Left colon (tissue), 2 donors: ENCODE data around the gene PDHB. TPM values are rescaled to one million over a fixed set of nuclear protein-coding genes. Genes with fewer than 3 reads are reported as not detected.
A peak's percentile ranks its signal among the peaks of the same experiment; 100 is the strongest.
"Not testable (repeated sequence)": the region's sequence is repeated elsewhere in the genome, so short reads cannot be mapped to it uniquely, and the experiment has no call there.

Experiments used
- ATAC-seq: fragments of 200-7000 bp; cut with Tn5 transposase; one replicate; pipeline ENCODE4 v1.9.1; 2020; ENCODE audit warnings: mild to moderate bottlenecking, moderate library complexity
- DNase-seq, 2 donors: peaks; one replicate each; pipeline ENCODE4 v3.0.0-alpha.2; 2020
- intact Hi-C, 2 donors: fragments of 100-400 bp; cut with DNase I in 1 of 2; cut with micrococcal nuclease in 1 of 2; formaldehyde crosslinking; loops; one replicate each; pipeline versions ENCODE4 v1.11.2 to v1.14.0; 2022; cut with DNase I, micrococcal nuclease
- total RNA-seq, 2 donors: library from RNA; stranded (reverse); fragmentation: NEBNext Ultra II Directional; extraction: Animal tissue kit (Norgen Biotek cat#: 25700); gene quantifications; one replicate each; pipeline ENCODE4 v1.2.1, GENCODE V29; 2021
- donor health status: DM: no; HTN: no; CAD: no.
- donor health status: DM: yes; HTN: yes; CAD: no.

Gene PDHB
- total RNA-seq, 2 donors from 2014 or later: 59.5 to 73.3 TPM

DNA sequence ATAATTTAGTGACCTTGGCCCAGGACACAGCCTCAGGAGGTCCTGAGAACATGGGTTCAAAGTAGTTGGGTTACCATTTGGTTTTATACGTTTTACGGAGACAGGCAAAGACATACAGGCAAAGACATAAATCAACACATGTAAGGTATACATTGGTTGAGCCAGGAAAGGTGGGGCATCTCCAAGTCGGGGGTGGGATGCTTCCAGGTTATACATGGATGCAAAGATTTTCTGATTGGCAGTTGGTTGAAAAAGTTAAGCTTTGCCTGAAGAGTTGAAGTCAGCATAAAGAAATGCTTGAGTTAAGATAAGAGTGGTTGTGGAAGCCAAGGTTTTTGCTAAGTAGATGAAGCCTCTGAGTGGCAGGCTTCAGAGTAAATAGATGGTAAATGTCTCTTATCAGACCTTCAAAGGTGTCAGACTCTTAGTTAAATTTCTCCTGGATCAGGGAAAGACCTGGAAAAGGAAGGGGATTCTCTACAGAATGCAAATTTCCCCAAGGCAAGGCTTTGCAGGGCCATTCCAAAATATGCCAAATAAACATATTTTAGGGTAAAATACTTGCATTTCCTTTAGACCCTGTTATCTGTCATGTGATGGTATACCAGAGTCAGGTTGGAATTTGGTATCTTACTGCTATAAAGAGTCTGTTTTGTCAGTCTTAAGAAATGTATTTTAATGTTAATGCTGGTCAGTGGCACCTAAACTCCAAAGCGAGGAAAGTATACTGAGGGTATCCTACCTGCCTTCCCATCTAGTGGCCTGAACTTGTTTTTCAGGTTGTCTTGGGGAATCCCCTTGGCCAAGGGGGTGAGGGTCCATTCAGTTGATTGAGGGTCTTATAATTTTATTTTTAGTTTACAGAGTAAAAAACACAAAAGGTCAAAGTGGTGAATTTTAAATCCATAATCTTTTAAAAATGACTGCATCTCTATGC, 8.2 kb upstream of the PDHB start:
- DNase-seq (no peak), ATAC-seq (no peak)
- intact Hi-C loops: no loop called here

DNA sequence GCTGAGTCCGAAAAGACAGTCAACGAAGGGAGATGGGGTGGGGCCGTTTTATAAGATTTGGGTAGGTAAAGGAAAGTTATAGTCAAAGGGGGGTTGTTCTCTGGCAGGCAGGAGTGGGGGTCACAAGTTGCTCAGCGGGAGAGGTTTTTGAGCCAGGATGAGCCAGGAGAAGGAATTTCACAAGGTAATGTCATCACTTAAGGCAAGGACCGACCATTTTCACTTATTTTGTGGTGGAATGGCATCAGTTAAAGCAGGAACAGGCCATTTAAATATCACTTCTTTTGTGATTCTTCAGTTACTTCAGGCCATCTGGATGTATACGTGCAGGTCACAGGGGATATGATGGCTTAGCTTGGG, 7.3 kb upstream of the PDHB start:
- intact Hi-C loops, DNase-seq, ATAC-seq: not testable (repeated sequence)

DNA sequence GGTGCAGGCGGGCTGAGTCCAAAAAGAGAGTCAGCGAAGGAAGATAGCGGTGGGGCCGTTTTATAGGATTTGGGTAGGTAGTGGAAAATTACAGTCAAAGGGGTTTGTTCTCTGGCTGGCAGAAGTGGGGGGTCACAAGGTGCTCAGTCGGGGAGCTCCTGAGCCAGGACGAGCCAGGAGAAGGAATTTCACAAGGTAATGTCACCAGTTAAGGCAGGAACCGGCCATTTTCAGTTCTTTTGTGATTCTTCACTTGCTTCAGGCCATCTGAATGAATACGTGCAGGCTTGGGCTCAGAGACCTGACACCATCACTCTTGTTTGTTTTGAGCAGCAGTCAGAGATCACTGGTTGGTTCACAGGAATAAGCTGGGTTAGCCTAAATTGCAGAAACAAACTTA, 3.6 kb upstream of the PDHB start:
- ATAC-seq, intact Hi-C loops, DNase-seq: not testable (repeated sequence)

DNA sequence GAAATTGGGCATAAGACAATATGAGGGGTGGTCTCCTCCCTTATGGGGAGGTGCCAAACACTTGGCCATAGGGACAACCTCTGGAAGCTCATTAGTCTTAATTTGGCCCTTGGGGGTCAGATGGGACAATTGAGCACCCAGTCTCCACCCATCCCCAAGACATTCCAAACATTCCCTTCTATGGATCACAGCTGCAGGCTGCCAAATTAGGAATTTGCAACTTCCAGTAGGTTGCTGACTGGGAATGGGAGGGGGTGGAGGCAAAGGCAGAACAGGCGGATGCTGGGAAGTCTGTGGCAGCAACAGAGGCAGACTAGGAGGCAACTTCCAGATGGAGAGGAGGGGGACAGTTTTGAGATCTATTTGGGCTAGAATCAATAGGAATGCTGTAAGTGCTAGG, 1.4 kb upstream of the PDHB start:
- no peak for DNase-seq
- intact Hi-C loops: no loop called here
- ATAC-seq: no peak

DNA sequence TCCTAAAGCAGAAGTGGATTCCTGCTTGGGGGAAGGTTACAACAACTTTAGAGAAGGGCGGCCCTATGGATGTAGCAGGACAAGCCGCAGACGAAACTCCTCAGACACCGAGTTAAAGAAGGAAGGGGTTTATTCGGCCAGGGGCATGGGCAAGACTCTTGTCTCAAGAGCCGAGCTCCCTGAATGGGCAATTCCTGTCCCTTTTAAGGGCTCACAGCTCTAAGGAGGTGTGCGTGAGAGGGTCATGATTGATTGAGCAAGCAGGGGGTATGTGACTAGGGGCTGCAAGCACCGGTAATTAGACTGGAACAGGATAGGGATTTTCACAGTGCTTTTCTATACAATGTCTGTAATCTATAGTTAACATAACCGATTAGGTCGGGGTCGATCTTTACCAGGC, 879 bp upstream of the PDHB start:
- DNase-seq (no peak), ATAC-seq (no peak)
- intact Hi-C loops: no loop called here

DNA sequence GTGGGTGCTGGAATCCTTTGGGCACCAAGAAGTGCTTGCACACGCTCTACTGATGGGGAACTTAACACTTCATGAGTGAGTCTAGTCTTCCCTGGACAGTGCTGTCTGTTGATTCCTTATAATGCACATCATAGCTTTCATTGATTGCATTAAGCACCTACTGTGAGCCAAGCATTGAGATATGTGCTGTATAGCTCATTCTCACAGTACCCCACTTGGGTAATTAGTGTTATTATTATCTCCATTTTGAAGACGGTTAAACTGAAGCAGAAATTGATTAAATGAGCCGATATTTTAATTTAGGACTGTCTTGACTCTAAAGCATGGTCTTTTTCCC, 504 bp upstream of the PDHB start:
- DNase-seq (no peak), ATAC-seq (no peak)
- intact Hi-C loops: no loop called here

DNA sequence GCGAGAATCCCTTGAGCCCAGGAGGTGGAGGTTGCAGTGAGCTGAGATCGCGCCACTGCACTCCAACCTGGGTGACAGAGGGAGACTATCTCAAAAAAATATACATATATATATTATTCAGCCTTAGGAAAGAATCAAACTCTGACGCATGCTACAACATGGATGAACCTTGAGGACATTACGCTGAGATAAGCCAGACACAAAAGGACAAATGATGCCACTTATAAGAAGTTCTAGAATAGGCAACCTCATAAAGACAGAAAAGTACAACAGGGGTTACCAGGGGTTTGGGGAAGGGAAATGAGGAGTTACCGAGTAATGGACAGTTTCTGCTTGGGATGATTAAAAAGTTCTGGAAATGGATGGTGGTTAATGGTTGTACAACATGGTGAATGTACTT, 727 bp downstream of the PDHB start:
- ATAC-seq (no peak), DNase-seq (no peak)
- intact Hi-C loops: no loop called here

DNA sequence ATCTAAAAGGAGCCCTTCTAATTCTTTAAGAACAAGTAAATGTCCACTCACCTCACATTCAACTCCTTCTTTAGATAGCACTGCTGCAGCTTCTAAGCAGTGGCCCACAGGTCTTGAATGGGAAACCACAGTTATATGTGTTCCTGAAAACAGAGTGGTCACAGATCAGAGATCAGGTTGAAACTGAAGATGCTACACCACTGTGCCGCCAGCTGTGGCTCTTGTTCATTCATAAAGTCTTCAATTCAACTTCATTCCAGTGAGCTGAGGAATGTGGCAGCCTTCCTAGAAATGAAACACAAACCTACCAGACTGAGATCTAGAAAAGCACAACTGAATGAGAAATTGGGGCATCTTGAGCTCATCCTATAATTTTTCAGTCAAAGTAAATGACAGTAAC, 4.0 kb downstream of the PDHB start:
- intact Hi-C loops: no loop called here
- ATAC-seq: no peak
- DNase-seq: no peak

DNA sequence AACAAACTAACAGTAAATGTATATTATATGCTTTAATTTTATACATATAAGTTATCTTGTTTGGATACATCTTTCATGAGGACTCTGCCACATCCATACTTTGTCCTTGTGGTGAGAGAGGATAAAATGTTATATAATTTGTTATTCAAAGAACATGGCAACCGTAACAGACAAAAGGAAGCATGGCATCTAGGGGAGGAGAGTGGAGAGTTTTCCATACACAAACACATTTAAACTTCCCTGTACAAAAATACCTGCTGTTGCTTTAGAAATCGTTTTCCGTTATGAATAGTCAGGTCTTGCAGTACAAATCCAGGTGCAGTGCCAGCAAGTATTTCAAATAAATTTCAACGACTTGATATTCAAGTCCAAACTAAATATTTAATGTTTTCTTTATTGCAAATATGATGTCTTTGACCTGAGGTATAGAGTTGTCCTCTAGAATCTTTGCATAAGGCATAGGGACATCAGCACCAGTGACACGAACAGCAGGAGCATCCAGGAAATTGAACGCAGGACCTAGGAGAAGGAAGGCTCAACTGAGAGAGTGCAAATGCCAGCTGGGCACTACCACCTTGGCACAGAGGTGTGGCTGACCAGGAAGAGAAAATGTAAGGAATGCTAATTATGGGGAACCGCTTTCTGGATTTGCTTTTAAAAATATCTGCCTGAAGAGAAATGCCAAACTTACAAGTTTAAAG, 5.8 kb downstream of the PDHB start:
- DNase-seq: no peak
- intact Hi-C loops: no loop called here
- no peak for ATAC-seq

DNA sequence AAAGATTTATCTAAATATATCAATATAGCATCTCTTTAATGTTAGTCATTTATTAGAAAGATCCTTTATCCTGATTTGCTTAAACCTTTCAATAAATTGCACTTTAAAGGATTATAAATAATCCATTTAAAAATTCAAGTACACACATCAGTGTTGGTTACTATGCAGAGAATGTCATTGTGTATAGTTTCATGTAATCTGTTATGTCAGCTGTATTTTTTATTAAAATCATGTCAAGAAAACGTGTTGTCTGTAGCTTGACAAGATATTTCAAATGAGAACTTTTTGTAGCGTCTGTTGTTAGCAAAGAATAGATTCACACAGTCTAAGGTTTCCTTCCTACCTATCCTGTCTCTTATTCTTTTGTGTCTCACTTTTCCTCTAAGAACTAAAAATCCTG, 7.8 kb downstream of the PDHB start:
- intact Hi-C loops: no loop called here
- DNase-seq: no peak

DNA sequence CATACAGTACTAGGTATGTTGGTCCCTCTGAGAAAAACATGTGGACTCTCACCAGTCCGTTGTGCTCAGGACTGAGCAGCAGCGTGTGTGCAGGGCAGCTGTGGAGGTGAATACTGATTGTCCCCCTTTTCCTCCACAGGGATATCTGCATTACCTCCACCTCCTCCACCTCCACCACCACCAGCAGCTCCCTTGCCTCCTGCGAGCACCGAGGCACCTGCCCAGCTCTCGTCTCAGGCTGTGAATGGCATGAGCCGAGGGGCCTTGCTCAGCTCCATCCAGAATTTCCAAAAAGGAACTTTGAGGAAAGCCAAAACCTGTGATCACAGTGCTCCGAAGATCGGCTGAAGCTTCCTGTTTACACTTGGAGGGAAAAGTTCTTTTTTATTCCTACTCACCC, 9.0 kb downstream of the PDHB start:
- DNase-seq (no peak), ATAC-seq (no peak)
- intact Hi-C loops: no loop called here

More for the DNA sequence above, 7.8 kb downstream of the PDHB start:
- ATAC-seq: no peak

DNA sequence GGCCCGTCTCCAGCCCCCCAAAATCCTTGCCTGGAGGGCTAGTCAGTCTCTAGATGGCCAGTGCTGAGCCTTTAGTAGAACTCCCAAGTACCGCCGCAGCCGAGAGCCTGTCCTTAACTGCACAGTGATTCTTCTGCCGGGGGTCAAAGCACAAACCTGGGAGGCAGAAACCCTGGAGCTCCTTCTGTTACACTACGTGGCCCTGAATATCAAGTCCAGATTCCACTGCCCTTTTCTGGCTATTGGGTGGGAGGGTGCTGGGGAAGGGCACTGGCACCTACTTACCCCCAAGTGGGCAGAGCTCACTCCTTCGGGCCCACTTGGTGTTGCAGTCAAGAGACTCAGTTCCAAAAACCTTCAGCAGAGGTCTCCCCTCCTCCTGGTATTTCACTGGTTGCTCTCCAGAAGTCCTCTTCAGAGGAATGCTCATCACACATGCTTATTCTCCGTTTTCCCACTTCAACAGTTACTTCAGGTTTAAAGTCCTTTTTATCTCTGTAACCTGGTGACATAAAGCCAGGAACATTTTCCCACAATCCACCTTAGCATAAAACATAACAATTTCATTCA, 10.8 kb downstream of the PDHB start:
- ATAC-seq (no peak), DNase-seq (no peak)
- intact Hi-C loops: no loop called here

DNA sequence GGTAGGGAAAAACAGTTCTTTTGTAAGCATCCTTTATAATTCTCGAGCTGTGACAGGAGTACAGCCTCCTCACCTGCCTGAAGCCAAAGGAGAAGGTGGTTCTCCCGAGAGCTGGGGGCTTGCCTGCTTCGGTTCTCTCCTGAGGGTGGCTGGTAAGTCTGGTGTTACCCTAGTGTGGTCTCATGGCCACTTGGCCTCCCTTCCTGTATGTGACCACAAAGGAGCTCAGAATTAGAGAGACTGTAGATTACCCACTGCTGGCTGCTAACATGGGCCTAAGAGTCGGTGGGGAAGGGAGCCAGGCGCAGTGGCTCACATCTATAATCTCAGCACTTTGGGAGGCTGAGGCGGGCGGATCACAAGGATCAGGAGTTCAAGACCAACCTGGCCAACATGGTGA, 12.6 kb downstream of the PDHB start:
- intact Hi-C loops: no loop called here
- DNase-seq (no peak), ATAC-seq (no peak)

DNA sequence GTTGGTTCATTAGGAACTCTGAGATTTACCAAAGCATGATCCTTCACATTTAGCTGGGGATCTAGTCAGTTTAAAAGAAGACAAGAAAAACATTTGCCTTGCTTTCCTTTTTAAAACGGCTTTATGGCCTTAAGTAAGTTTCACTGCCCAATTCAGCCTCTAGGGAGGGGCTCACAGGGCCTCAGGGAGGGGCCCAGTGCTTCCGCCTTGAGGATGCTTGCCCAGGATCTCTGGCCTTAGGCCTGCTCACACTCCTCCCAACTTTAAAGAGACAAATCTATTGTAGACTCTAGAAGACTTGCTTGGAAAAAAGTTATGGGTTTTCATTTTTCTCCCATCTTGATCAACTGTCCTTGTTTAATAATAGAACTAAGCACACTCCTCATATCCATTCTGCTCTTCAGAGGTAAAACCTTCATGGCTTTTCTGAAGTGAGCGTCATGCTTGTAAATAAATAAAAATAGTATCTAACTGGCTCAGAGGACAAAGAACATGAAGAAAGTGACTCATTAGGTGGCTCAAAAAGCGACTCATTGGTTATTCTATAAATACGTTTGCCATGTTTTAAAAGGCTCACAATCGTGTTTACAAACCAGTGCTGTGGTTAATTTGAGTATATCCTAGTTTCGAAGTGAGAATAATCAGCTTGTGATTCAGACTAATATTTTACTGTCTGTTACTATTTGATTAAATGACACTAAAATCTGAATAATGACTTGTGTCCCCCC, 13.7 kb downstream of the PDHB start:
- intact Hi-C loops: no loop called here
- DNase-seq (peak; percentile 52 to 66), ATAC-seq (peak; percentile 89)

DNA sequence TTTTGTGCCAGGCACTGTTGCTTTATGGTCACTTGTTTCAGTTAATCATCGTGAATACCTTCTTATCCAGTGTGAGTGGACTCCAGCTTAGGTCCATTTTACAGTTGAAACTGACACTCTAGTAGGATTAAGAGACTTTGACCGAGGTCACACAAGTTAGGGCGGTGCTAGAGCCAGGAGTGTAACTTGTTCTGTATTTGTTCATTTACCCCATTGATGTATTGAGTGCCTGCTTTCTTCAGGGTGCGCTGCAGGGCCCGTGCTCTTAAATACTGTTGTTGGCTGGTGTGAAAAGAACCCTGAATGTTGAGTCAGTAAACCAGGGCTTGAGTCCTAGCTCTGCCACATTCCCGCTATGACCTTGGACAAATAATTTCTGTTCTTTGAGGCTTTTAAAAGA, 15.4 kb downstream of the PDHB start:
- DNase-seq: no peak
- intact Hi-C loops: no loop called here
- no peak for ATAC-seq

DNA sequence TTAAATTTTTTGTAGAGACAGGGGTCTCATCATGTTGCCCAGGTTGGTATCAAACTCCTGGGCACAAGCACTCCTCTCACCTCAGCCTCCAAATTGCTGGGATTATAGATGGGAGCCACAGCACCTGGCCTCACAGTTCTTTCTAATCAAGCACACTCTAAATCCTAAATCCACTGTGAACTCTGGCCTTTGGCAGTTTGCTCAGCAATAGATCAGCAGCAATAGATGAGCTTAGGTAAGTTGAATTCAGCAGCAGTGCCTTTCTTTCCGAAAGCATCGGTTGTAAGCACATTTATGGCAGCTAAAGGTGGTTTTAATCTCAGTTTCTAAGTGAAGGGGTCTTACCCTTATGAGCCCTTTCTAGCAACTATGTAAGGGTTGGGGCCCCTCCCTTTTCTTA, 16.6 kb downstream of the PDHB start:
- intact Hi-C loops: no loop called here
- ATAC-seq (peak; percentile 43), DNase-seq (no peak)

DNA sequence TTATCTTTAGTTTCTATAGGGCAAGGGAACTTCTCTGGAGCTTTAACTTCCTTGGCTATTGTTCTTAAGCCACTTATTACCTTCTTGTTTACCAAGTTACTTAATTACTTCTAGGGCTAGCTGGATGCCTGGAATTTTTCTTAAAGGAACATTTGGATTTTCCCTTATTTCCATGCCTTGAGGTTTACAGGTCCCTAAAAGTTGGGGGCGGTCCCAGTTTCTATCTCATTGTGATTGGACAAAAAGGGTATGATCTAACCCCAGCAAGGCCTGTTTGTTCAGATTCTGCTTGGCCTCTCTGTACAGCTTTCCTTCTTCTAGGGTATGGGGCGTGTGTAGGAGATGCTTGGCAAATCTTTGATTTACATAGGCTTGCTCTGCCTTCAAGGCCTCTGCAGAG, 17.4 kb downstream of the PDHB start:
- intact Hi-C loops: no loop called here
- ATAC-seq (peak; percentile 23), DNase-seq (no peak)

DNA sequence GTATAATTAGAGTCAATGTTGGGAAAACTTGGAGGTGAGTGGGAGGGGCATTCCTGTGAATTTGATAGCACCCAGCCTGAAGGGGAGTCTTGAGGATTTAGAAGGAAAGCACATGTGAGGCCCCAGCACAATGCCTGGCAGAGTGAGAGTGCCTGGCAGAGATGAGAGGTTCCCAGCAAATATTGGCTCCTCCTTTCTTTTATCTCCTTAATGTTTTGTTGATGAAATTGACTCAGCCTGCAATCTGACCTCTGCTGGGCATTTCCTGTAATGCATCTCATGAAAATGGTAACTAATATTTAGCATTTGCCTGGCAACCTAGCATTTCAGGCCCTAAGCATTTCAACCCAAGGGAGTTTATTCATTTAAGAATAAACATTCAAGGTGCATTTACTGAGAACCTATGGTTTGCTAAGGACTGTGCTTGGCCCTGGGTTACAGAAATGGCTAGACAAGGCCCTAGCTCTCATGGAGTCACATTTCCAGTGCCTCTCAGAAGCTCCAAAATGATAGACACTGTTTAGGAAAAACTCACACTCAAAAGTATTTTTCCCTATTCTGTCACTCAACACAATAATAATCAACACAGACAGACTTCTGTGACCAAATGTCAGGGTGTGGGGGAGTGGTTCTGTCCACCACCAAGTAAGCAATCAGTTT, 19.0 kb downstream of the PDHB start:
- ATAC-seq: peak; percentile 46
- peak in 1 of 2 donors; percentile 42 for DNase-seq
- intact Hi-C loops: loop anchor here in 1 of 2 donors (5.0 kb wide), 1 partner anchor 92 kb away; no protein-coding TSS in a partner anchor
